AG10803 (cell line): ENCODE results near the gene G3BP2.
"Not testable (repeated sequence)": the region's sequence is repeated elsewhere in the genome, so short reads cannot be mapped to it uniquely, and the experiment has no call there.

Source experiments
- DNase-seq: peaks from one replicate; pipeline ENCODE4 v3.0.0; 2010; ENCODE audit warnings: low read depth
- H3K4me3 ChIP-seq: 2 replicates; pipeline ENCODE4 v1.5.1; 2011; ENCODE audit warnings: mild to moderate bottlenecking, low read length, control low read depth
- CTCF ChIP-seq: conservative IDR thresholded peaks from 2 replicates; pipeline ENCODE4 v1.5.1; 2011; ENCODE audit warnings: mild to moderate bottlenecking, low read length, control low read depth, inconsistent platforms

G3BP2 gene

GRCh38 chr4:75668596-75668995 lies 4.6 kb downstream of the G3BP2 start:
- TF ChIP-seq CTCF: no peak
- H3K4me3 ChIP-seq: no peak overlapping the region
- no peak for DNase-seq

DNA sequence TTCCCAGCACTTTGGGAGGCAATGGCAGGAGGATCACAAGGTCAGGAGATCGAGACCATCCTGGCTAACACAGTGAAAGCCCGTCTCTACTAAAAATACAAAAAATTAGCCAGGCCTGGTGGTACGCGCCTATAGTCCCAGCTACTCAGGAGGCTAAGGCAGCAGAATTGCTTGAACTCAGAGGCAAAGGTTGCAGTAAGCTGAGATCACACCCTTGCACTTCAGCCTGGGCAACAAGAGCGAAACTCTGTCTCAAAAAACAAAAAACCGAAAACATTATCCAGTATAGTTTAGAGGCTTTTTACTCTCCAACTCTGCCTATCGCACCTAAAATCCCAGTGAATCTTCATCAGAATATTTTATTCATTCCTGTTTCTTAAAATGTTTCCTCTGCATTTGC lies 5.6 kb downstream of the G3BP2 start:
- DNase-seq, H3K4me3 ChIP-seq: not testable (repeated sequence)

GRCh38 chr4:75666299-75666698 lies 6.9 kb downstream of the G3BP2 start:
- peak; percentile 29 for DNase-seq
- H3K4me3 ChIP-seq: no peak overlapping the region
- TF ChIP-seq CTCF: no peak

GRCh38 chr4:75664604-75665003 lies 8.6 kb downstream of the G3BP2 start:
- H3K4me3 ChIP-seq, DNase-seq: not testable (repeated sequence)

GRCh38 chr4:75662626-75663025 lies 10.6 kb downstream of the G3BP2 start:
- no peak overlapping the region for H3K4me3 ChIP-seq
- TF ChIP-seq CTCF: no peak
- no peak for DNase-seq

DNA sequence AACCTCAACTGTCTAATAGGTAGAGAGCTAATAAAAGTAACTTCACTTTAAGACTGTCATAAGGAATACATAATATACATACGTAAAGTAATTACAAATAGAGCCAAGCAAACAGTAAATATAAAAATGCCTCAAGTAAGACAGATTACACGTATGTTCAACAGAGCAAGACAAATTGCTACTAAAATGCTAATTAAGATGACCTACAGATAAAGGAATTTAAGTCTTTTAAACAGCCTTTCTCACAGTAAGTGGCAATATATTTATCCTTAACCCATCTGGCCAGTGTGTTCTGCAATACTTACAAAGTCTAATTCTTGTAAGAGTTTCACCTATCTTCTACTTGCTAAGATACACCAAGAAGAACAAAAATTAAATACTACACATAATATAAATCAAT lies 12.7 kb downstream of the G3BP2 start:
- no peak for TF ChIP-seq CTCF
- H3K4me3 ChIP-seq: no peak overlapping the region
- peak; percentile 25 for DNase-seq

DNA sequence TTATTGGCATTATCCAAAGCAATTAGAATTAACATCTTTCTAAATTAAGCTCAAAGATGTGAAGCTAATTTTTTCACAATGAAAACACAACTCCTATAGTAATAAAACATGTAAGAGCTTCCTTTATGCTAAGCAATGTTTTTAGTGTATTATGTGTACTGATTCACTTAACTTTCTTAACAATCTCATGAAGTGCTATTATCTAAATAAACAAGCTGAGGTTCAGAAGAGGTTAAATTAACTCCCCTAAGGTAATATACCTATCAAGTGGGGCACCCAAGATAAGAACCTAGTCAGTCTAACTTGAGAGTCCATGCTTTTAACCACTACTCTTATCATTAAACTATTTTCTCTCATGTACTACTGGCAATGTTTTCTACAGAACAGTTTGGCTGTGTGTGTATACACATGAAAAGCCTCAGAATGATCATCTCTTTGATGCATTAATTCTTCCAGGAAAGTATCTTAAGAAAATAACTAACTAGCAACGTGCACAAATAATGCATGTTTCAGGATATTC lies 13.6 kb downstream of the G3BP2 start:
- no peak for TF ChIP-seq CTCF
- no peak for DNase-seq
- no peak overlapping the region for H3K4me3 ChIP-seq

DNA sequence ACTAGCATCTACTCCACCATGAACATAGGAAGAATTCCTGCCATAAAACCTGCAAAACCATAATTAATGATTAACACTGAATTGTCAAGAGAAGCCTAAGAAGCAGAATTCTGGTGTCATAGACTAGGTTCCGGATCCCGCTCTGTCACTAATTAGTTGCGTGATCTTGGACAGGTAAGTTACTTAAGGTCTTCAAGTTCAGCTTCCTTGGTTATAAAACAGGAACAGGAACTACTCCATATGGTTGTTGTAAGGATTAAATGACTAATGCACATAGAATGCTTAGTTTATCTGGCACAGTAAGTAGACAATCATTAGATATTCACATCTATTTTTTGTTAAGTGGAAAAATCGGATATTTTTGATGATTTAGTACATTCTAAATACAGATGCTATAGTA lies 14.3 kb downstream of the G3BP2 start:
- no peak overlapping the region for H3K4me3 ChIP-seq
- DNase-seq: peak; percentile 33
- TF ChIP-seq CTCF: no peak
